ENCODE data around the gene CHPT1.
"Not testable (repeated sequence)": the region's sequence is repeated elsewhere in the genome, so short reads cannot be mapped to it uniquely, and the experiment has no call there.

The CHPT1 gene

DNA sequence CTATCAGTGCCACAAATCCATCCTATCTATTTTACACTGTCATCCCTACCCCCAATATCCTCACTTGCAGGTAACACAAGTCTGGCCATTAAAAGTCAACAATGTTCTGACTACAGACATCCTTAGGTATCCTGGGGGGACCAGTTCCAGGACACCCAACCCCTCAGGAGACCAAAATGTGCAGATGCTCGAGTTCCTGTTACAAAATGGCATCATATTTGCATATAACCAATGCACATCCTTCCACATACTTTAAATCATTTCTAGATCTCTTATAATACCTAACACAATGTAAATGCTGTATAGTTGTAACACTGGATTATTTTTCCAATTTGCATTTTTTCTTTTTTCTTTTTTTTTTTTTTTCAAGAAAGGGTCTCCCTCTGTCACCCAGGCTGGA, 34.9 kb downstream of the CHPT1 start:
- Histone ChIP-seq H3K27me3 (ENCODE audit: control insufficient read depth, insufficient read depth, low read length) (no peaks in the 10 kb centered on the region), H3K4me1 (ENCODE audit: control insufficient read depth, insufficient read depth, low read length) (no peaks in the 10 kb centered on the region), H3K9ac (ENCODE audit: low read depth, low read length) (no peak overlapping the region), H3K9me3 (replicated peaks; ENCODE audit: low read length) (no peaks in the 10 kb centered on the region), H3K4me2 (ENCODE audit: low read length) (no peak overlapping the region), H3K36me3 (ENCODE audit: insufficient read depth, low read length) (peaks cover 11% of the 10 kb centered on the region), H3K4me3 (ENCODE audit: low read length) (no peak overlapping the region)

DNA sequence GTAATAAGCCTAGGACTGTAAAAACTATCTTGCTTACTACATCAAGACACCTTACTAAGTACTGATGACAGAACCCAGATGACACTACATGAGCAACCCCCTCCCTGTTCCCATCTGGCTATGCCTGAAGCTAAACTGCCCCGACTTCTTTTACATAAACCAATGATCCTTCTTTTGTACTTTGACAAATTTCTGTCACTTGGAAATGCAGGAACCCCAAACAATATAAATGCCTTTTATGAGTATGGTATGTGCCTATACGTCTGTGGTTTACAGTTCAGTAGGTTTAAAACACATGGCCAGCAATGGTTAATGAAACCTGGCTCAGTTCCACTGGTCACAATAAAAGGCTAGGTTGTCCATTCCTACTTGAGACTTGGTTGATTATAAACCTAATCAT, 35.7 kb downstream of the CHPT1 start:
- Histone ChIP-seq H3K4me1 (ENCODE audit: control insufficient read depth, insufficient read depth, low read length) (no peaks in the 10 kb centered on the region), H3K4me2 (ENCODE audit: low read length) (no peak overlapping the region), H3K4me3 (ENCODE audit: low read length) (no peak overlapping the region), H3K9ac (ENCODE audit: low read depth, low read length) (no peak overlapping the region), H3K9me3 (replicated peaks; ENCODE audit: low read length) (no peaks in the 10 kb centered on the region), H3K36me3 (ENCODE audit: insufficient read depth, low read length) (peaks cover 14% of the 10 kb centered on the region), H3K27me3 (ENCODE audit: control insufficient read depth, insufficient read depth, low read length) (no peaks in the 10 kb centered on the region)

DNA sequence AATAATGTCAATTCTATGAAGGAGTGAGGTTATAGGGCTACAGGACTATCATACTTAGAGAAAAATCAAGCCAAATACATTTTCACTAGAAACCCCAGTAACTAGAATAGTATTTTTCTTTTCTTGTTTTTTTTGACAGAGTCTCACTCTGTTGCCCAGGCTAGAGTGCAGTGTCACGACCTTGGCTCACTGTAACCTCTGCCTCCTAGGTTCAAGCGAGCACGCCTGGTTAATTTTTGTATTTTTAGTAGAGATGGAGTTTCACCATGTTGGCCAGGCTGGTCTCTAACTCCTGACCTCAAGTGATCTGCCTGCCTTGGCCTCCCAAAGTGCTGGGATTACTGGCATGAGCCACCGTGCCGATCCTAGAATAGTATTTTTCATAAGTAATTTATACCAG, 37.0 kb downstream of the CHPT1 start:
- H3K4me3 ChIP-seq (ENCODE audit: low read length); H3K9me3 ChIP-seq (replicated peaks; ENCODE audit: low read length); H3K9ac ChIP-seq (ENCODE audit: low read depth, low read length); H3K4me2 ChIP-seq (ENCODE audit: low read length); H3K27me3 ChIP-seq (ENCODE audit: control insufficient read depth, insufficient read depth, low read length); H3K4me1 ChIP-seq (ENCODE audit: control insufficient read depth, insufficient read depth, low read length): not testable (repeated sequence)
- H3K36me3 ChIP-seq (ENCODE audit: insufficient read depth, low read length) = peaks cover 20% of the 10 kb centered on the region

DNA sequence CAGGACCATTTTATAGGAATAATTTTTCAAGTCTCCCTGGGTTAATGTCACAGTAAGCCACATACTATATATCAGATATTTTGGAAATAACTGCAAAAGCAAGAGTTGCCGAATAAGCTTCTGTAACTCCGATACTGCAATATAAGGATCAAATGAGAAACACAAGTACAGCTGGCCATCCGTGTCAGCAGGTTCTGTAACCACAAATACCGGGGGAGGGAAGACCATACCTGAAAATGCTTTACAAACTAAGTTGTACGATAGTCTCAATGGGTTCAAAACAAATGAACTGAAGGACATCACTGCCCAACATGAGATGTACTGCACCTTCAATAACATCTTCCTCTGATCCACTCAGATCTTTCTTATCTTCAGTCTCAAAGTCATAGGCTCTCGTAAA, 40.0 kb downstream of the CHPT1 start:
- no peak overlapping the region for H3K9ac ChIP-seq (ENCODE audit: low read depth, low read length)
- no peaks in the 10 kb centered on the region for H3K4me1 ChIP-seq (ENCODE audit: control insufficient read depth, insufficient read depth, low read length)
- no peak overlapping the region for H3K4me2 ChIP-seq (ENCODE audit: low read length)
- peaks cover 17% of the 10 kb centered on the region for H3K36me3 ChIP-seq (ENCODE audit: insufficient read depth, low read length)
- H3K4me3 ChIP-seq (ENCODE audit: low read length) = no peak overlapping the region
- no peaks in the 10 kb centered on the region for H3K9me3 ChIP-seq (replicated peaks; ENCODE audit: low read length)
- no peaks in the 10 kb centered on the region for H3K27me3 ChIP-seq (ENCODE audit: control insufficient read depth, insufficient read depth, low read length)

DNA sequence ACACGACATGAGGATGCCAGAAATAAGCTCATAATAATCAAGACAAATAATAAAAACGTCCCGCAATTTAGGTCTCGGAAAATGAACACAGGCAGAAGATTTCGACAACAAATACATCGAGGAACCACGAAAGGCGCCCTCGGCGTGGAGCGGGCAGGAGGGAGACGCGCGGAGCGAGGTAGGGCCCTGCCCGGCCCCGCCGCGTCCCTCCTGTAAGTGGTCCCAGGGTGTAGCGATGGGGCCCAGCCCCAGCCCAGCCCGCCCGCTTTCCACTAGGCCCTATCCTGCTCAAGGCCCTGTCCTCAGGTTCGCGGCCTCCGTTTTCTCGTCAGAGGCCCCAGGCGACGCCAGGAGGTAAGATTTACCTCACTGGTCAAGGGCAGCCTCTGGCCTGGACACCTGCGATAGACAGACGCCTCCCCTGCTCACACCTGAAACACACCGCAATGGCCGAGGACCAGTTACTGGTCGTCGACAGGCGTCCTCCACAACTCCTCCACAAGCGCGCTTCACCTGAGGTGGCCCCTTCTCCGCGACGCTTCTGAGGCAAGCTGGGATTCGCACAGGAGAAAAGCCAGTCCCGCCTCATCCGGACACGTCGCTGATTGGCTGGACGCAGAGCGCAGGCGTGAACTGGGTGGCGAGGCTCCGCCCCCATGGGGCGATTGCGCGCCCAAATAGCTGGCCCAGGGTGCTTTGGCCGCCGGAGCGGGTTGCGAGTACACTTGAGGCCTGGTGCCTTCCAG, 41.7 kb downstream of the CHPT1 start, which contains the start of gene SYCP3:
SYCP3 (minus strand) TSS at position 543 of the 746 bp plus-strand sequence. CDS start 1,527 bp downstream, outside the sequence.
- Histone ChIP-seq H3K4me2 (ENCODE audit: low read length) (no peak within 1 kb of the TSS), H3K4me1 (ENCODE audit: control insufficient read depth, insufficient read depth, low read length) (no peaks in the 10 kb centered on the region), H3K9ac (ENCODE audit: low read depth, low read length) (no peak within 1 kb of the TSS), H3K4me3 (ENCODE audit: low read length) (no peak within 1 kb of the TSS), H3K36me3 (ENCODE audit: insufficient read depth, low read length) (peaks cover 16% of the 10 kb centered on the region), H3K27me3 (ENCODE audit: control insufficient read depth, insufficient read depth, low read length) (no peaks in the 10 kb centered on the region), H3K9me3 (replicated peaks; ENCODE audit: low read length) (no peaks in the 10 kb centered on the region)

- H3K36me3 ChIP-seq (ENCODE audit: insufficient read depth, low read length) = peaks cover 26% of the 10 kb centered on the region
- no peaks in the 10 kb centered on the region for H3K4me1 ChIP-seq (ENCODE audit: control insufficient read depth, insufficient read depth, low read length)
- H3K9ac ChIP-seq (ENCODE audit: low read depth, low read length) = no peak overlapping the region
- no peaks in the 10 kb centered on the region for H3K9me3 ChIP-seq (replicated peaks; ENCODE audit: low read length)
- no peaks in the 10 kb centered on the region for H3K27me3 ChIP-seq (ENCODE audit: control insufficient read depth, insufficient read depth, low read length)
- no peak overlapping the region for H3K4me2 ChIP-seq (ENCODE audit: low read length)
- no peak overlapping the region for H3K4me3 ChIP-seq (ENCODE audit: low read length)
These were observed 43.1 kb downstream of the CHPT1 start for GRCh38 chr12:101740566-101740965.

GRCh38 chr12:101740980-101741379, 43.5 kb downstream of the CHPT1 start:
- H3K4me3 ChIP-seq (ENCODE audit: low read length) = no peak overlapping the region
- no peak overlapping the region for H3K9ac ChIP-seq (ENCODE audit: low read depth, low read length)
- H3K36me3 ChIP-seq (ENCODE audit: insufficient read depth, low read length) = peaks cover 26% of the 10 kb centered on the region
- no peak overlapping the region for H3K4me2 ChIP-seq (ENCODE audit: low read length)
- H3K4me1 ChIP-seq (ENCODE audit: control insufficient read depth, insufficient read depth, low read length) = no peaks in the 10 kb centered on the region
- H3K27me3 ChIP-seq (ENCODE audit: control insufficient read depth, insufficient read depth, low read length) = no peaks in the 10 kb centered on the region
- H3K9me3 ChIP-seq (replicated peaks; ENCODE audit: low read length) = no peaks in the 10 kb centered on the region

GRCh38 chr12:101743242-101743641, 45.8 kb downstream of the CHPT1 start:
- Histone ChIP-seq H3K36me3 (ENCODE audit: insufficient read depth, low read length) (peaks cover 39% of the 10 kb centered on the region), H3K9ac (ENCODE audit: low read depth, low read length) (no peak overlapping the region), H3K4me1 (ENCODE audit: control insufficient read depth, insufficient read depth, low read length) (no peaks in the 10 kb centered on the region)

GRCh38 chr12:101743724-101744472, 46.5 kb downstream of the CHPT1 start:
- Histone ChIP-seq H3K36me3 (ENCODE audit: insufficient read depth, low read length) (peaks cover 40% of the 10 kb centered on the region), H3K27me3 (ENCODE audit: control insufficient read depth, insufficient read depth, low read length) (no peaks in the 10 kb centered on the region), H3K9ac (ENCODE audit: low read depth, low read length) (no peak overlapping the region), H3K4me1 (ENCODE audit: control insufficient read depth, insufficient read depth, low read length) (no peaks in the 10 kb centered on the region), H3K4me3 (ENCODE audit: low read length) (no peak overlapping the region), H3K4me2 (ENCODE audit: low read length) (no peak overlapping the region), H3K9me3 (replicated peaks; ENCODE audit: low read length) (no peaks in the 10 kb centered on the region)

More at GRCh38 chr12:101743242-101743641, 45.8 kb downstream of the CHPT1 start:
- no peak overlapping the region for H3K4me2 ChIP-seq (ENCODE audit: low read length)
- no peak overlapping the region for H3K4me3 ChIP-seq (ENCODE audit: low read length)
- no peaks in the 10 kb centered on the region for H3K9me3 ChIP-seq (replicated peaks; ENCODE audit: low read length)
- no peaks in the 10 kb centered on the region for H3K27me3 ChIP-seq (ENCODE audit: control insufficient read depth, insufficient read depth, low read length)

- no peaks in the 10 kb centered on the region for H3K4me1 ChIP-seq (ENCODE audit: control insufficient read depth, insufficient read depth, low read length)
- no peak overlapping the region for H3K4me3 ChIP-seq (ENCODE audit: low read length)
- no peaks in the 10 kb centered on the region for H3K27me3 ChIP-seq (ENCODE audit: control insufficient read depth, insufficient read depth, low read length)
- no peak overlapping the region for H3K9ac ChIP-seq (ENCODE audit: low read depth, low read length)
- no peak overlapping the region for H3K4me2 ChIP-seq (ENCODE audit: low read length)
- no peaks in the 10 kb centered on the region for H3K9me3 ChIP-seq (replicated peaks; ENCODE audit: low read length)
- peaks cover 37% of the 10 kb centered on the region for H3K36me3 ChIP-seq (ENCODE audit: insufficient read depth, low read length)
These were observed 48.0 kb downstream of the CHPT1 start for GRCh38 chr12:101745481-101745880.

GRCh38 chr12:101746196-101746595, 48.8 kb downstream of the CHPT1 start:
- no peak overlapping the region for H3K4me2 ChIP-seq (ENCODE audit: low read length)
- no peaks in the 10 kb centered on the region for H3K9me3 ChIP-seq (replicated peaks; ENCODE audit: low read length)
- no peak overlapping the region for H3K9ac ChIP-seq (ENCODE audit: low read depth, low read length)
- H3K36me3 ChIP-seq (ENCODE audit: insufficient read depth, low read length) = peaks cover 40% of the 10 kb centered on the region
- no peak overlapping the region for H3K4me3 ChIP-seq (ENCODE audit: low read length)
- H3K27me3 ChIP-seq (ENCODE audit: control insufficient read depth, insufficient read depth, low read length) = no peaks in the 10 kb centered on the region
- no peaks in the 10 kb centered on the region for H3K4me1 ChIP-seq (ENCODE audit: control insufficient read depth, insufficient read depth, low read length)
